ENCODE data around the gene NNT.
"Not testable (repeated sequence)": the region's sequence is repeated elsewhere in the genome, so short reads cannot be mapped to it uniquely, and the experiment has no call there.

DNA sequence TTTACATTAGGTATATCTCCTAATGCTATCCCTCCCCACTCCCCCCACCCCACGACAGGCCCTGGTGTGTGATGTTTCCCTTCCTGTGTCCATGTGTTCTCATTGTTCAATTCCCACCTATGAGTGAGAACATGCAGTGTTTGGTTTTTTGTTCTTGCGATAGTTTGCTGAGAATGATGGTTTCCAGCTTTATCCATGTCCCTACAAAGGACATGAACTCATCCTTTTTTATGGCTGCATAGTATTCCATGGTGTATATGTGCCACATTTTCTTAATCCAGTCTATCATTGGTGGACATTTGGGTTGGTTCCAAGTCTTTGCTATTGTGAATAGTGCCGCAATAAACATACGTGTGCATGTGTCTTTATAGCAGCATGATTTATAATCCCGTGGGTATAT, 64.4 kb downstream of the NNT start:
- TF ChIP-seq, protein P1, sequence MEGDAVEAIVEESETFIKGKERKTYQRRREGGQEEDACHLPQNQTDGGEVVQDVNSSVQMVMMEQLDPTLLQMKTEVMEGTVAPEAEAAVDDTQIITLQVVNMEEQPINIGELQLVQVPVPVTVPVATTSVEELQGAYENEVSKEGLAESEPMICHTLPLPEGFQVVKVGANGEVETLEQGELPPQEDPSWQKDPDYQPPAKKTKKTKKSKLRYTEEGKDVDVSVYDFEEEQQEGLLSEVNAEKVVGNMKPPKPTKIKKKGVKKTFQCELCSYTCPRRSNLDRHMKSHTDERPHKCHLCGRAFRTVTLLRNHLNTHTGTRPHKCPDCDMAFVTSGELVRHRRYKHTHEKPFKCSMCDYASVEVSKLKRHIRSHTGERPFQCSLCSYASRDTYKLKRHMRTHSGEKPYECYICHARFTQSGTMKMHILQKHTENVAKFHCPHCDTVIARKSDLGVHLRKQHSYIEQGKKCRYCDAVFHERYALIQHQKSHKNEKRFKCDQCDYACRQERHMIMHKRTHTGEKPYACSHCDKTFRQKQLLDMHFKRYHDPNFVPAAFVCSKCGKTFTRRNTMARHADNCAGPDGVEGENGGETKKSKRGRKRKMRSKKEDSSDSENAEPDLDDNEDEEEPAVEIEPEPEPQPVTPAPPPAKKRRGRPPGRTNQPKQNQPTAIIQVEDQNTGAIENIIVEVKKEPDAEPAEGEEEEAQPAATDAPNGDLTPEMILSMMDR (IDR thresholded peaks at IDR 0.05) = not testable (repeated sequence)
- not testable (repeated sequence) for TF ChIP-seq POLR2AphosphoS5 (IDR thresholded peaks at IDR 0.05; ENCODE audit: insufficient read depth in 1 of 2, low read depth in 1 of 2)
